HCT116 (cell line): ENCODE data around the gene OR51T1. TPM values are rescaled to one million over a fixed set of nuclear protein-coding genes. Genes with fewer than 3 reads are reported as not detected.

Experiments used
- ATAC-seq: fragments of 200-7000 bp; cut with Tn5 transposase; 2 replicates; pipeline ENCODE4 v1.9.1; 2020; ENCODE audit warnings: mild to moderate bottlenecking, moderate library complexity
- BruUV-seq: library from RNA; stranded (reverse); fragments of 400-500 nt; replicated peaks from 2 replicates; lab custom pipeline; 2021; lab: Mats Ljungman, UMichigan
- CTCF ChIA-PET: fragments of 300-600 bp; sonication (Branson Sonifier 250); formaldehyde crosslinking; loops from one replicate; lab custom pipeline; 2021; ENCODE audit warnings: antibody characterized with exemption; lab: Charles Lee
- POLR2A ChIA-PET: fragments of 300-600, 350-600 bp; sonication (Branson Sonifier 250); formaldehyde crosslinking; loops from one replicate; lab custom pipeline; 2021; ENCODE audit warnings: antibody characterized with exemption; lab: Charles Lee
- RAD21 ChIA-PET, 2 experiments: fragments of 300-600 bp; sonication (Branson Sonifier 250); formaldehyde crosslinking; loops; one replicate each; lab custom pipeline; 2023; ENCODE audit warnings: low total read pairs in 2 of 2; ENCODE audit not compliant: uncharacterized antibody in 2 of 2, unreplicated experiment in 2 of 2, low non-redundant PET in 1 of 2; lab: Charles Lee
- DNase-seq: peaks from one replicate; pipeline ENCODE4 v3.0.0-alpha.2; 2010; ENCODE audit warnings: low read depth, low spot score
- H2AFZ ChIP-seq: fragments of 200-600 bp; shearing (Covaris generic), sonication (generic); 2 replicates; pipeline ENCODE4 v1.6.1; 2017; ENCODE audit warnings: low read depth, mixed run types, mixed read lengths, antibody characterized with exemption, low read length; ENCODE audit not compliant: poor library complexity, severe bottlenecking
- H3K27ac ChIP-seq: 2 replicates; pipeline ENCODE4 v1.5.1; 2012; ENCODE audit warnings: low read depth, low read length
- H3K27me3 ChIP-seq: fragments of 200-600 bp; sonication (generic); 2 replicates; pipeline ENCODE4 v1.6.1; 2016; ENCODE audit warnings: mixed run types, low read length, mixed read lengths; ENCODE audit not compliant: insufficient read depth
- H3K36me3 ChIP-seq, 2 experiments: fragments of 200-500 bp in 1 of 2; fragments of 200-600 bp in 1 of 2; sonication (Bioruptor generic) in 1 of 2; sonication (generic) in 1 of 2; 2 replicates each; pipeline versions ENCODE4 v1.5.1 to v1.6.1; 2014 to 2016; ENCODE audit warnings: low read length in 2 of 2, inconsistent platforms in 1 of 2, mixed read lengths in 1 of 2, mixed run types in 1 of 2; ENCODE audit not compliant: insufficient read depth in 2 of 2, control insufficient read depth in 1 of 2
- H3K4me1 ChIP-seq, 2 experiments: fragments of 200-600 bp in 1 of 2; sonication (generic) in 1 of 2; 2 replicates each; pipeline versions ENCODE4 v1.5.1 to v1.6.1; 2012 to 2017; ENCODE audit warnings: low read length in 2 of 2, inconsistent platforms in 1 of 2, mild to moderate bottlenecking in 1 of 2, mixed read lengths in 1 of 2, mixed run types in 1 of 2, moderate library complexity in 1 of 2; ENCODE audit not compliant: insufficient read depth in 2 of 2, control insufficient read depth in 1 of 2
- H3K4me2 ChIP-seq: fragments of 200-600 bp; sonication (generic); 2 replicates; pipeline ENCODE4 v1.6.1; 2017; ENCODE audit warnings: mixed run types, low read length, mixed read lengths
- H3K4me3 ChIP-seq, 2 experiments: fragments of 200-600 bp in 1 of 2; sonication (generic) in 1 of 2; replicated peaks in 1 of 2; 2 replicates each; pipeline ENCODE4 v1.5.1; 2011 to 2016; ENCODE audit warnings: low read length in 2 of 2, control low read depth in 1 of 2, low read depth in 1 of 2, mild to moderate bottlenecking in 1 of 2, mixed read lengths in 1 of 2, mixed run types in 1 of 2
- H3K79me2 ChIP-seq: fragments of 200-600 bp; sonication (generic); 2 replicates; pipeline ENCODE4 v1.6.1; 2017; ENCODE audit warnings: mild to moderate bottlenecking, mixed run types, low read length, moderate library complexity, mixed read lengths; ENCODE audit not compliant: insufficient read depth
- H3K9ac ChIP-seq: fragments of 200-600 bp; sonication (generic); 2 replicates; pipeline ENCODE4 v1.6.1; 2016; ENCODE audit warnings: low read length, mixed read lengths
- H3K9me2 ChIP-seq: fragments of 200-600 bp; sonication (generic), shearing (Covaris generic); 2 replicates; pipeline ENCODE4 v1.6.1; 2017; ENCODE audit warnings: mixed run types, mild to moderate bottlenecking, moderate library complexity; ENCODE audit not compliant: insufficient read depth
- H3K9me3 ChIP-seq, 2 experiments: fragments of 200-500 bp in 1 of 2; fragments of 200-600 bp in 1 of 2; sonication (Bioruptor generic) in 1 of 2; sonication (generic) in 1 of 2; 2 replicates each; pipeline ENCODE4 v1.6.1; 2014 to 2017; ENCODE audit warnings: low read length in 2 of 2, mixed read lengths in 2 of 2, inconsistent platforms in 1 of 2, low read depth in 1 of 2, mild to moderate bottlenecking in 1 of 2, mixed run types in 1 of 2, moderate library complexity in 1 of 2; ENCODE audit not compliant: control insufficient read depth in 1 of 2, insufficient read depth in 1 of 2
- H4K20me1 ChIP-seq: fragments of 200-600 bp; sonication (generic), shearing (Covaris generic); 2 replicates; pipeline ENCODE4 v1.6.1; 2017; ENCODE audit warnings: mixed run types, mild to moderate bottlenecking, moderate library complexity; ENCODE audit not compliant: insufficient read depth
- ATF3 ChIP-seq: IDR thresholded peaks from 2 replicates; pipeline ENCODE4 v1.6.1; 2012
- JUND ChIP-seq: IDR thresholded peaks from 2 replicates; pipeline ENCODE4 v1.6.1; 2012
- RAD21 ChIP-seq: IDR thresholded peaks from 2 replicates; pipeline ENCODE4 v1.6.1; 2012; ENCODE audit warnings: low read depth, mild to moderate bottlenecking
- REST ChIP-seq: IDR thresholded peaks from 2 replicates; pipeline ENCODE4 v1.6.1; 2012; ENCODE audit warnings: low read depth
- YY1 ChIP-seq: IDR thresholded peaks from 2 replicates; pipeline ENCODE4 v1.6.1; 2011; ENCODE audit warnings: low read length, low read depth, moderate library complexity, mild to moderate bottlenecking; ENCODE audit not compliant: insufficient replicate concordance; ENCODE audit errors: extremely low read depth
- ZNF274 ChIP-seq: fragments of 200-500 bp; sonication (Bioruptor generic); IDR thresholded peaks from 2 replicates; pipeline ENCODE4 v1.6.1; 2014; ENCODE audit warnings: mild to moderate bottlenecking, low read depth, low read length, inconsistent platforms
- intact Hi-C: fragments of 100-400 bp; cut with micrococcal nuclease; formaldehyde crosslinking; loops from 2 replicates; pipeline ENCODE4 v1.10.0; 2022
- total RNA-seq: library from RNA; stranded (reverse); gene quantifications from one replicate; pipeline ENCODE4 v1.2.1, GENCODE V29; 2021; ENCODE audit not compliant: unreplicated experiment

OR51T1 gene
- total RNA-seq, 1 experiment from 2014 or later: not detected

- ATAC-seq: no peak
Measured at GRCh38 chr11:4921796-4922195, 40.1 kb downstream of the OR51T1 start.

More at GRCh38 chr11:4921796-4922195, 40.1 kb downstream of the OR51T1 start:
- no peaks in the 10 kb centered on the region for H3K36me3 ChIP-seq
- H3K9ac ChIP-seq: no peak overlapping the region
- peaks cover 26% of the 10 kb centered on the region for H3K27me3 ChIP-seq
- no peak overlapping the region for H2AFZ ChIP-seq
- H3K27ac ChIP-seq: no peak overlapping the region
- DNase-seq: no peak
- POLR2A ChIA-PET: no interaction called here
- no peaks in the 10 kb centered on the region for H3K79me2 ChIP-seq
- H3K9me3 ChIP-seq: no peaks in the 10 kb centered on the region
- no peaks in the 10 kb centered on the region for H4K20me1 ChIP-seq
- TF ChIP-seq JUND (no peak), YY1 (no peak), ZNF274 (no peak), REST (no peak), ATF3 (no peak), RAD21 (no peak)
- H3K4me3 ChIP-seq: no peak overlapping the region
- H3K9me2 ChIP-seq: no peaks in the 10 kb centered on the region
- RAD21 ChIA-PET: no interaction called here
- intact Hi-C loops: no loop called here
- H3K4me1 ChIP-seq: no peaks in the 10 kb centered on the region
- no peak overlapping the region for H3K4me2 ChIP-seq
- no TSS peak for BruUV-seq
- CTCF ChIA-PET: no interaction called here
